Adrenal gland (tissue), 12 donors: ENCODE measurements around the gene HOXC6. TPM values are rescaled to one million over a fixed set of nuclear protein-coding genes. Genes with fewer than 3 reads are reported as not detected.
A peak's percentile ranks its signal among the peaks of the same experiment; 100 is the strongest.

ENCODE experiments used
- DNase-seq, 7 donors: peaks; one replicate each; pipeline ENCODE4 v3.0.0-alpha.2; 2019 to 2020
- H3K27ac ChIP-seq, 5 donors: fragments of 200-600 bp; sonication (generic) in 4 of 5; 1 replicate in 3 of 5; 2 replicates in 2 of 5; pipeline versions ENCODE4 v1.5.1 to v1.8.0; 2016 to 2020; ENCODE audit warnings: mild to moderate bottlenecking in 1 of 5
- H3K27me3 ChIP-seq: fragments of 200-600 bp; 2 replicates; pipeline ENCODE4 v1.8.0; 2021
- H3K36me3 ChIP-seq, 2 donors: fragments of 200-600 bp; replicated peaks in 1 of 2; 1 replicate in 1 of 2; 2 replicates in 1 of 2; pipeline versions ENCODE4 v1.5.1 to v1.8.0; 2018 to 2022
- H3K4me1 ChIP-seq, 2 donors: fragments of 200-600 bp; replicated peaks in 1 of 2; 1 replicate in 1 of 2; 2 replicates in 1 of 2; pipeline versions ENCODE4 v1.5.1 to v1.8.0; 2018 to 2021
- H3K4me3 ChIP-seq, 4 donors: fragments of 200-600 bp; sonication (generic) in 3 of 4; one replicate each; pipeline ENCODE4 v1.5.1; 2016 to 2018
- H3K9me3 ChIP-seq, 3 donors: fragments of 200-600 bp; sonication (generic) in 1 of 3; replicated peaks in 1 of 3; 1 replicate in 2 of 3; 2 replicates in 1 of 3; pipeline versions ENCODE4 v1.5.1 to v1.8.0; 2016 to 2021
- CTCF ChIP-seq, 6 experiments: fragments of 450-650 bp in 4 of 6; fragments of 200-600 bp in 2 of 6; sonication (generic) in 1 of 6; IDR thresholded peaks; 1 replicate in 5 of 6; 2 replicates in 1 of 6; pipeline versions ENCODE4 v1.5.1 to v1.8.0; 2016 to 2021; ENCODE audit warnings: antibody characterized with exemption in 6 of 6, mild to moderate bottlenecking in 2 of 6, moderate library complexity in 1 of 6
- POLR2A ChIP-seq, 2 donors: fragments of 450-650 bp; IDR thresholded peaks; one replicate each; pipeline ENCODE4 v1.6.1; 2017; ENCODE audit warnings: antibody characterized with exemption in 2 of 2, mild to moderate bottlenecking in 2 of 2, moderate library complexity in 1 of 2
- WGBS, 4 donors: extraction: QIAGEN DNeasy Blood & Tissue Kit in 2 of 4; methylation state at CpG; one replicate each; pipeline versions ENCODE4 v1.1.5 to v1.1.7; 2013 to 2017; 5-methylcytosine and 5-hydroxymethylcytosine counted together
- intact Hi-C, 2 donors: fragments of 100-400 bp; cut with DNase I; formaldehyde crosslinking; loops; one replicate each; pipeline versions ENCODE4 v1.14.1 to v1.15.0; 2022 to 2023
- polyA plus RNA-seq, 3 donors: library from polyadenylated mRNA; stranded (reverse); fragments of 200-250 nt in 2 of 3; fragments of 350-450 nt in 1 of 3; fragmentation: Illumina TruSeq in 1 of 3; extraction: RNeasy Lipid Tissue Mini Kit (QIAGEN cat#74804) in 1 of 3; gene quantifications; one replicate each; pipeline ENCODE4 v1.2.3, GENCODE V29; 2013 to 2014
- total RNA-seq, 9 donors: library from RNA; depleted of rRNA in 4 of 9; stranded (reverse); fragments of >200 nt in 4 of 9; fragments of 120-200 nt in 1 of 9; fragmentation: NEBNext Ultra II Directional in 1 of 9; extraction: Animal tissue kit (Norgen Biotek cat#: 25700) in 1 of 9; gene quantifications; one replicate each; pipeline versions ENCODE4 v1.1.0 to v1.2.4, GENCODE V29; 2013 to 2023
- donor health status: healthy with polysubstance abuse.
- donor health status: Bipolar disorder and iron deficiency.
- donor health status: DM: yes; HTN: yes; CAD: no.
- donor health status: DM: no; HTN: no; CAD: no.
- donor health status: DM: no; HTN: no; CAD: no.
- donor health status: DM: yes; HTN: yes; CAD: no.

Gene HOXC6
- total and polyA plus RNA-seq, 12 donors, result 1.5 to 23.1 (median 13.2) TPM

- Histone ChIP-seq H3K36me3 (no peaks in the 10 kb centered on the region), H3K27me3 (peaks cover 3% of the 10 kb centered on the region), H3K9me3 (no peaks in the 10 kb centered on the region), H3K4me3 (no peak overlapping the region), H3K27ac (peak overlapping the region in 3 of 5 donors; percentile 5 to 81 (median 78)), H3K4me1 (peaks cover 0 to 13% of the 10 kb centered on the region in 2 donors)
- 65 to 74% (median 67%) methylated on average over 10 to 12 of the region's 12 CpGs for WGBS, 4 donors
- TF ChIP-seq CTCF (IDR thresholded peaks at IDR 0.05), result no peak
- TF ChIP-seq POLR2A (IDR thresholded peaks at IDR 0.05), result no peak
- DNase-seq, result no peak
- intact Hi-C loops, result no loop called here
Measured at GRCh38 chr12:54051026-54051842, 23.0 kb downstream of the HOXC6 start.

- peaks cover 0 to 13% of the 10 kb centered on the region in 2 donors for H3K4me1 ChIP-seq
- H3K36me3 ChIP-seq, result no peaks in the 10 kb centered on the region
- H3K27ac ChIP-seq, result peak overlapping the region in 2 of 5 donors; percentile 78 to 81
Measured at GRCh38 chr12:54051874-54052437, 23.7 kb downstream of the HOXC6 start.

GRCh38 chr12:54052438-54053002, 24.3 kb downstream of the HOXC6 start:
- TF ChIP-seq CTCF (IDR thresholded peaks at IDR 0.05) (no peak), POLR2A (IDR thresholded peaks at IDR 0.05) (no peak)
- 55 to 74% (median 59%) methylated on average over 6 to 10 of the region's 10 CpGs for WGBS, 4 donors
- no peak for DNase-seq
- Histone ChIP-seq H3K9me3 (no peaks in the 10 kb centered on the region), H3K4me1 (peaks cover 0 to 13% of the 10 kb centered on the region in 2 donors), H3K4me3 (peak overlapping the region in 1 of 4 donors; percentile 6), H3K27me3 (no peaks in the 10 kb centered on the region), H3K36me3 (no peaks in the 10 kb centered on the region), H3K27ac (peak overlapping the region in 3 of 5 donors; percentile 21 to 81 (median 78))
- intact Hi-C loops, result no loop called here

More at GRCh38 chr12:54051874-54052437, 23.7 kb downstream of the HOXC6 start:
- H3K9me3 ChIP-seq, result no peaks in the 10 kb centered on the region
- TF ChIP-seq POLR2A (IDR thresholded peaks at IDR 0.05) (no peak), CTCF (IDR thresholded peaks at IDR 0.05) (no peak)
- peak overlapping the region in 1 of 4 donors; percentile 6 for H3K4me3 ChIP-seq
- DNase-seq, result peak in 1 of 7 donors; percentile 76
- WGBS, 4 donors, result 54 to 72% (median 63%) methylated on average over 24 of the region's 24 CpGs
- intact Hi-C loops, result no loop called here
- H3K27me3 ChIP-seq, result peaks cover 3% of the 10 kb centered on the region
